Heart left ventricle (tissue), 13 donors: ENCODE measurements around the gene NCR2.

ENCODE experiments used
- CTCF ChIP-seq, 12 donors: fragments of 200-600 bp; sonication (generic) in 4 of 12; IDR thresholded peaks; one replicate each; pipeline versions ENCODE4 v1.5.0 to v1.8.0; 2018 to 2022; ENCODE audit warnings: antibody characterized with exemption in 12 of 12, mild to moderate bottlenecking in 5 of 12
- POLR2A ChIP-seq, 2 donors: fragments of 450-650 bp; IDR thresholded peaks; one replicate each; pipeline ENCODE4 v1.6.1; 2017; ENCODE audit warnings: antibody characterized with exemption in 2 of 2, mild to moderate bottlenecking in 2 of 2, moderate library complexity in 2 of 2
- donor health status: ischemic (EF 13 %, LVEDD 7.1; RV severe dilation, severe dysfunction).
- donor health status: DM: no; HTN: yes; CAD: no.
- donor health status: DM: no; HTN: no; CAD: no.
- donor health status: ischemic (EF 25% LVEDD 6.9; RV normal size, moderate dysfunction).
- donor health status: ischemic (EF 25% LVEDD 5.7; RV mildly dilated, moderate dysfunction).
- donor health status: ischemic (EF 35%, LVEDD 5.7; RV mildly dilated, moderate dysfunction).
- donor health status: nonischemic (EF 11% LVEDD 7.7; RV severe dilation, severe dysfunction).
- donor health status: DM: yes; HTN: yes; CAD: no.
- donor health status: PGD.
- donor health status: ischemic (EF 29% LVEDD 5.4; RV normal size, mild dysfunction).
- donor health status: nonischemic (EF 23%, LVEDD 6.1; RV moderate dilation, normal function).

- TF ChIP-seq POLR2A (IDR thresholded peaks at IDR 0.05) (no peak), CTCF (IDR thresholded peaks at IDR 0.05) (no peak)
Measured at GRCh38 chr6:41399424-41399823, 64.0 kb downstream of the NCR2 start.
